ENCODE results near the gene PRPH2. TPM values are rescaled to one million over a fixed set of nuclear protein-coding genes. Genes with fewer than 3 reads are reported as not detected.

Gene PRPH2
- total and polyA plus RNA-seq, 2 donors (not counting 3 experiments of a cell fraction or from before 2014, with no cell fraction given): 0.40 to 0.46 TPM

- Histone ChIP-seq H3K79me2 (ENCODE audit: control insufficient read depth, insufficient read depth, low read length) (no peaks in the 10 kb centered on the region), H3K9me1 (replicated peaks; ENCODE audit: control insufficient read depth, extremely low read depth, insufficient read depth, low read length) (no peaks in the 10 kb centered on the region), H3K9ac (replicated peaks; ENCODE audit: extremely low read depth, insufficient read depth, low read length) (no peak overlapping the region), H3K4me2 (ENCODE audit: insufficient read depth, low read length) (no peak overlapping the region), H3K9me3 (replicated peaks; ENCODE audit: control insufficient read depth, insufficient read depth, low read length) (peaks cover 2% of the 10 kb centered on the region), H2AFZ (ENCODE audit: low read depth, low read length) (no peak overlapping the region), H3K36me3 (ENCODE audit: control insufficient read depth in 2 of 2, extremely low read depth in 1 of 2, insufficient read depth in 2 of 2, low read length in 2 of 2) (no peaks in the 10 kb centered on the region), H3K4me1 (ENCODE audit: control insufficient read depth, extremely low read depth, insufficient read depth, low read length) (peaks cover 6% of the 10 kb centered on the region), H3K4me3 (replicated peaks in 1 of 3; ENCODE audit: insufficient read depth in 1 of 3, low read depth in 1 of 3, low read length in 3 of 3) (no peak overlapping the region), H3K27me3 (ENCODE audit: control insufficient read depth in 2 of 2, insufficient read depth in 2 of 2, low read length in 2 of 2) (no peaks in the 10 kb centered on the region), H4K20me1 (replicated peaks; ENCODE audit: control insufficient read depth, extremely low read depth, insufficient read depth, low read length) (no peaks in the 10 kb centered on the region), H3K27ac (ENCODE audit: insufficient read depth, low read depth, low read length) (no peak overlapping the region)
- FAIRE-seq (no peak), DNase-seq (ENCODE audit: low read depth, low spot score) (no peak)
- dilution Hi-C loops (cut with MboI; ENCODE audit: extremely low pct_ligation_motif_present, low sequenced_read_pairs): no loop called here
- intact Hi-C loops (cut with micrococcal nuclease): no loop called here
- POLR2A ChIA-PET: no interaction called here
- CTCF ChIA-PET: no interaction called here
- TF ChIP-seq MAX (IDR thresholded peaks at IDR 0.05; ENCODE audit: insufficient read depth, insufficient read length): no peak
- no peak for TF ChIP-seq POLR2A (IDR thresholded peaks at IDR 0.05; ENCODE audit: low read depth, low read length)
- no peak for TF ChIP-seq POLR2AphosphoS5 (IDR thresholded peaks at IDR 0.05; ENCODE audit: insufficient read depth, low read depth, low read length)
- no peak for TF ChIP-seq JUN (IDR thresholded peaks at IDR 0.05; ENCODE audit: borderline replicate concordance, insufficient read depth, insufficient read length, low read depth)
- TF ChIP-seq EZH2 (IDR thresholded peaks at IDR 0.05; ENCODE audit: borderline replicate concordance, low read depth, low read length, severe bottlenecking): no peak
- no peak for TF ChIP-seq CTCF (IDR thresholded peaks at IDR 0.05; ENCODE audit: extremely low read depth in 1 of 2, insufficient read depth in 1 of 2, low read depth in 1 of 2, low read length in 2 of 2)
- no peak for TF ChIP-seq MYC (IDR thresholded peaks at IDR 0.05; ENCODE audit: low read depth, low read length)
- BruUV-seq (replicated peaks): no TSS peak
Measured at GRCh38 chr6:42710316-42710715, 12.1 kb downstream of the PRPH2 start.

Measured in endothelial cell of umbilical vein (primary cell).